ENCODE measurements around the gene OLFM3.

OLFM3 gene

DNA sequence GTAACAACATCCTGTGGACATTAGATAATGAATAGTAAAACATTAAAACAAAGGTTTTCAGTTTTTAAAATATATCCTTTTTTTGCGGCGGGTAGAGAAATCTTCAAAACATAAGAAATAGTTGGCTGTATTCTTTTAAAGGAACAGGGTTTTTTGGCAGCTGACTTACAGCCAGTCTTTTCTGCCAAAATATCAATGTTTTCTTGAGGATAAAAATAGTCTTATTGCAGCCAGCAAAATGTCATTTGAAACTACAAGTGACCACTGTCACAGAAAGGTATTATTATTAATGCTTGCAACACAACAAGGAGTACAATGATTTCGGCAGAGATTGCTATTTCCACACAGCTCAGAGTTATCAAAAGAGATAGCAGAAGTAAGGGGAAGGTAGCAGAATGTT, 21.4 kb downstream of the OLFM3 start:
- DNase-seq (ENCODE audit: low spot score) = no peak
- TF ChIP-seq, protein P1, sequence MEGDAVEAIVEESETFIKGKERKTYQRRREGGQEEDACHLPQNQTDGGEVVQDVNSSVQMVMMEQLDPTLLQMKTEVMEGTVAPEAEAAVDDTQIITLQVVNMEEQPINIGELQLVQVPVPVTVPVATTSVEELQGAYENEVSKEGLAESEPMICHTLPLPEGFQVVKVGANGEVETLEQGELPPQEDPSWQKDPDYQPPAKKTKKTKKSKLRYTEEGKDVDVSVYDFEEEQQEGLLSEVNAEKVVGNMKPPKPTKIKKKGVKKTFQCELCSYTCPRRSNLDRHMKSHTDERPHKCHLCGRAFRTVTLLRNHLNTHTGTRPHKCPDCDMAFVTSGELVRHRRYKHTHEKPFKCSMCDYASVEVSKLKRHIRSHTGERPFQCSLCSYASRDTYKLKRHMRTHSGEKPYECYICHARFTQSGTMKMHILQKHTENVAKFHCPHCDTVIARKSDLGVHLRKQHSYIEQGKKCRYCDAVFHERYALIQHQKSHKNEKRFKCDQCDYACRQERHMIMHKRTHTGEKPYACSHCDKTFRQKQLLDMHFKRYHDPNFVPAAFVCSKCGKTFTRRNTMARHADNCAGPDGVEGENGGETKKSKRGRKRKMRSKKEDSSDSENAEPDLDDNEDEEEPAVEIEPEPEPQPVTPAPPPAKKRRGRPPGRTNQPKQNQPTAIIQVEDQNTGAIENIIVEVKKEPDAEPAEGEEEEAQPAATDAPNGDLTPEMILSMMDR (IDR thresholded peaks at IDR 0.05; ENCODE audit: borderline replicate concordance, control extremely low read depth, extremely low read depth, insufficient read depth, missing control alignments) = no peak
- in situ Hi-C loops (cut with MboI; ENCODE audit: low sequenced_read_pairs, unreplicated experiment) = no loop called here

DNA sequence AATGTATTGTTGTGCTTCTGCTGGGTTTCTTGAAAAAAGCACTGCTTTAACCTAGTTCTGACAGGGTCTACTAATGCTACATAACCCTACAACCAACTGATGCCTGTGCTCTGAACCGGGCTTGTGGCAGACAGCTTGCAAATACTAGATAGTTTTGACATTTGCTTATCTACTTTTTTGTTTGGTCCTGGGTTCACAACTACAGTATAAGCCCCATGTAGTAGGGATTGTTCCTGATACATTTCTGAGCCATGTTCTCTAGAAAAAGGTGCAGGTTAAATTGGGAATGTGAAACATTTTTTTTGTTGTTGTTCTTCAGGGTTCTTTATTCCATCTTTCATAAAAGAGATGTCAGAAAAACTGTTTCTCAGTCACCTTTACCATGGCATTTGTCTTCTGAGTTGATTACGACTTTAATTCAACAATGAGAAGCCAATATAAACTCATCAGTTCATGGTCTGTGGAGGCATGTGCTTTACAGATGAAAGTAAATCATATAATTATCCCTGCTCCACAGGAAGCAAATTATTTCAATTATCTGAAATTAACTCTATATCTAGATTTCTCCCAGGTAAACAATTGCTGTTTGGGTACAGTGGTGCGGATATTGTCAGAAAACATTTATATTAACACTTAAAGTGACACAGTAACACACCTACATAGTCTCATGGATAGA, 22.0 kb downstream of the OLFM3 start:
- TF ChIP-seq, protein P1 (IDR thresholded peaks at IDR 0.05; ENCODE audit: borderline replicate concordance, control extremely low read depth, extremely low read depth, insufficient read depth, missing control alignments) = no peak
- in situ Hi-C loops (cut with MboI; ENCODE audit: low sequenced_read_pairs, unreplicated experiment) = no loop called here
- no peak for DNase-seq (ENCODE audit: low spot score)

DNA sequence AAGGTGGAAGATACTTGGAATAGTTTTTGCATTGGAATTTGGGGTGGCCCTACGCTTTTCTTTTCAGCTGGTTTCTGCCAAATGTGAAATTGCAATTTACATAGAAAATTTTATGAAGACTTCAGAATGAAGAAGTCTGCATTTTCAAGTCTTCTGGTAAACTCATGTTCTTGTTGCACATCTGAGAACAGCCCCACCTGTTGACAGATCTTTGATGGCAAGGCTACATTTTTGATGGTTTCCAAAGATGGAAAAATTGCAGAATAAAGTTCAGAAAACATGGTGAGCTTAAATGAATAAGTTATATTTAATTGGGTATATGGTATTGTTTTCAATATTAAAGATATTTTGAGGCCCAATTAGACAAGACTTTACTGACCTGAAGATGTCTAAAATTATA, 25.4 kb downstream of the OLFM3 start:
- TF ChIP-seq, protein P1 (IDR thresholded peaks at IDR 0.05; ENCODE audit: borderline replicate concordance, control extremely low read depth, extremely low read depth, insufficient read depth, missing control alignments) = no peak
- DNase-seq (ENCODE audit: low spot score) = no peak
- in situ Hi-C loops (cut with MboI; ENCODE audit: low sequenced_read_pairs, unreplicated experiment) = no loop called here

DNA sequence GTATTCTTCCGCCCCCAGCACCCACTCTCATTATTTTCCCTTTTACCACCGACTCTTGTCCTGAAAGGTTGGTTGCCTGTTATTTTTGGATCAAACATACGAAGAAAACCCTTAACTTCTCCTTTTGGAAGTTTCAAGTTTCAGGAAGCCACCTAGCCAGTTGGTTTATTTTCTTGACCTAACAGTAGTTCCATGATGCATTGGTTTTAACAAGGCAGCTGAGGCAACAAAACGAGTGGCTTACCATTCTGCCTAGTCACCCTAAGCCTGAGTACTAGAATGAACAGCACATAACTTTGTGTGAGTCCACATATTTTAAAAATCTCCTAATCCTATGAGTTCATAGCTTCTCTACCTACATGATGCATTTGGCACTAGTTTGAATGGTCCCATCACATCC, 28.9 kb downstream of the OLFM3 start:
- TF ChIP-seq, protein P1 (IDR thresholded peaks at IDR 0.05; ENCODE audit: borderline replicate concordance, control extremely low read depth, extremely low read depth, insufficient read depth, missing control alignments) = no peak
- in situ Hi-C loops (cut with MboI; ENCODE audit: low sequenced_read_pairs, unreplicated experiment) = no loop called here
- no peak for DNase-seq (ENCODE audit: low spot score)

DNA sequence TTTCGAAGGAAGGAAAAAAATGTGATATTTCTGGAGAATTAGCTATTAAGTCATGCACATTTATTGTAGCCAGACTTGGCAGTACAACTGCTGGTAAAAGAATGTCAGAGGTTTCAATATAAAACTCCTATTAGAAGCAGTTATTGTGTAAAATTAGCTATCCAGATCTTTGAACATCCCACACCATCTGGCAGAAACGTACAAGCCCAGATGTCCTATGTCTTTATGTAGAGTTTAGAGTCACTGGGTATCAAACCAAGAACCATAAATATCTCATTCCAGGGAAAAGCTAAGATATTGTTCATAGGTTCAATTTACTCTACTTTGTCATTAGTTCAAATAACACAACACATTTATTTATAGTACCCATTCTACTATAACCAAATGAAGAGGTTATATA, 31.4 kb downstream of the OLFM3 start:
- in situ Hi-C loops (cut with MboI; ENCODE audit: low sequenced_read_pairs, unreplicated experiment) = no loop called here
- TF ChIP-seq, protein P1 (IDR thresholded peaks at IDR 0.05; ENCODE audit: borderline replicate concordance, control extremely low read depth, extremely low read depth, insufficient read depth, missing control alignments) = no peak
- DNase-seq (ENCODE audit: low spot score) = no peak

DNA sequence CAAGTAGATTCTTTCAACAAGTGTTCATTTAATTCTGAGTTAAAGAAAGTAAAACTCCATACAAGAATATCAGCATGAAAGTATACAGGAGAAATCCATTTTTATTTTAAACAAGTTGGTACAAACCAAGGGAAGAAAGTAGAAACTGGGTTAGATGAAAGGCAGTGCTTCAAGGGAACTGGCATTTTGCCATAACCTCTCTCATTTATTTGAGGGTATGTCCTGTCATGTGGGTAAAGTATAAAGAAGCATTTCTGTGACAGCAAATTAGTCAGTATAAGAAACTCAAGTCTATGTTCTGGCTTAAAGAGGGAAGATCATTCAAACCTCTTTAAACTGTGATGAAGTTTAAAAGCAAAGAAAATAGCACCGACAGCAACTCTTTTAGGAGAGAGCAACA, 32.0 kb downstream of the OLFM3 start:
- TF ChIP-seq, protein P1 (IDR thresholded peaks at IDR 0.05; ENCODE audit: borderline replicate concordance, control extremely low read depth, extremely low read depth, insufficient read depth, missing control alignments) = no peak
- no peak for DNase-seq (ENCODE audit: low spot score)
- in situ Hi-C loops (cut with MboI; ENCODE audit: low sequenced_read_pairs, unreplicated experiment) = no loop called here
